Left colon (tissue), 2 donors: Measurements from ENCODE around the gene PEMT. TPM values are rescaled to one million over a fixed set of nuclear protein-coding genes. Genes with fewer than 3 reads are reported as not detected.

Source experiments
- ATAC-seq: fragments of 200-7000 bp; cut with Tn5 transposase; one replicate; pipeline ENCODE4 v1.9.1; 2020; ENCODE audit warnings: mild to moderate bottlenecking, moderate library complexity
- DNase-seq, 2 donors: peaks; one replicate each; pipeline ENCODE4 v3.0.0-alpha.2; 2020
- intact Hi-C, 2 donors: fragments of 100-400 bp; cut with DNase I in 1 of 2; cut with micrococcal nuclease in 1 of 2; formaldehyde crosslinking; loops; one replicate each; pipeline versions ENCODE4 v1.11.2 to v1.14.0; 2022; cut with DNase I, micrococcal nuclease
- total RNA-seq, 2 donors: library from RNA; stranded (reverse); fragmentation: NEBNext Ultra II Directional; extraction: Animal tissue kit (Norgen Biotek cat#: 25700); gene quantifications; one replicate each; pipeline ENCODE4 v1.2.1, GENCODE V29; 2021
- donor health status: DM: no; HTN: no; CAD: no.
- donor health status: DM: yes; HTN: yes; CAD: no.

The PEMT gene
- total RNA-seq, 2 donors from 2014 or later: 13.8 to 18.6 TPM

DNA sequence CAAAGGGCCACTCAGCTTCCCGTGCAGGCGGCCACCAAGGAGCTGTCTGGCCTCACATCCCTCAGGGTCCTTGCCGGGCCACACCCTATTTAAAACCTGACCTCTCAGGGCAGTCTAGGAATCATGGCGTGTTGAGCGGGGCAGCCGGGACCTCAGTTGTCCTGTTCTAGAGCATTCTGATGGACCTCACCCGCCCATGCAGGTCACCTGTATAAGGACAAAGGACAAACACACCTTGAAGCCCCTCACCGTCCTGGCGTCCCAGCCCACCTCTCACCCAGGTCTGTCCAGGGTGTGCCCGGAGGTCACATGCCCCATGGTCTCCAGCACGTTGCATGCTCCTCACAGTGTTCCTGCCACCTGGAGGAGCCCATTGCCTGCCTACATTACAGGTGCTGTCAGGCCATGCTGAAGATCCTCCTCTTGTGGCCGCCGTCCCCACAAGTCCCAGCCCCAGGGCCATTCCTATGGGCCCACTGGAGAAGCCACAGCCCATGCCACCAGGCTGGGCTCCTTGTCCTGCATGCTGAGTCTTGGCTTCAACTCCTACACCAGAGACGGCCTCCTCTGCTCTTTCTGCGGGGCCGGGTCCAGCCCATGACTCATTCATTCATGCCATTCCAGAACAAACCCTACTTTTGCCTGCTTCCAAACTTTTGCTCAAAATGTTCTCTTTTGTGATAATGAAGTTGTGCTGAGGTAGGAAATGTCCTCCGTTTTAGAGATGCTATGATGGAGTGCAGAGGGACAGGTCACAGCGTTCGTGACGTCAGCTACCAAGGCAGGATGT is 46.3 kb downstream of the PEMT start:
- intact Hi-C loops: no loop called here
- DNase-seq (no peak), ATAC-seq (no peak)

DNA sequence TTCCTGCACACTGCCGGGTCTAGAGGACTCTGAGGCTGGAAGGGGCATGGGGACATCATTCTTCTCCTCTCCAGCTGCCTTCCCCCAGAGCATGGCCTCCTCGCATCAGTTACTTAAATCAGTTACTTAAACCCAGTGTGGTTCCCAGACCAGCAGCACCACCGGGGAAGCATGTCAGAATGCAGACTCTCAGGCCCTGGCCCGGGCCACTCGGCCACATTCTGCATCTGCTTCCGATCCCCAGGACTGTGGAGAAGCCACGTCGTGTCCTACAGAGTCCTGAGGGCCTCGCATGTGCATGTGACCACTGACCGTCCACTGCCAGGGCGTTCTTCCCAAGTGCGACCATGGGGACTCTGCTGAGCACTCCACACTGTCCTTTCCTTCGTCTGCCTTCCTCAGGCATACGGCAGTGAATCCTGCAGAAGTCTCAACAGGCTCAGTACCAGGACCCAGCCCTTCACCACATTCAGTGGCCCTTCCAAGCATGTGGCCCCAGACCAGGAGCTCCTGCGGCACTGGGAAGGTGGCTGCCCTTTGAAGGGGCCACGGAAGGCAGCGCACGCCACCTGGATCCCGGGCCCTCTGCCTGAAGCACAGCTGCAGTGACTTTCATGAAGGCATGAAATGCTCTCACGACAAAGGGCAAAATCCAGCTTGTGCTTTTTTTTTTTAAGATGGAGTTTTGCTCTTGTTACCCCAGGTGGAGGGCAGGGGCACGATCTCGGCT is 48.4 kb downstream of the PEMT start:
- intact Hi-C loops: no loop called here
- DNase-seq: no peak
- no peak for ATAC-seq

DNA sequence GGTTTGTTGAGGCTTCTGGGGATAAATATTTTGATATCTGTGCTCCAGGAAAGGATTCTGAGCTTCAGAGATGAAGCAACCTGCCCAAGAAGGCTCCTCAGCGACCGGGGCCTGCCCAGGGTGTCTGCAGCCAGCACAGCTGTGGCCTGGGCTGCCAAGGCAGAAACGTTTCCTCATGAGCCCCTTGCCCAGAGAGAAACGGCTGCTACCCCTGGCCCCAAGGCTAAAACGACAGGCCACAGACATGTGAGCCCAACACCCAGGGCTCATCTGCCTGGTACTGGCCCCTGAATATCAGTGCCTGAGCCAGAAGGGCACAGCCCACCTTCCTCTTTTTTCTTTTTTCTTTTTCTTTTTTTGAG is 49.9 kb downstream of the PEMT start:
- DNase-seq: no peak
- no peak for ATAC-seq
- intact Hi-C loops: no loop called here

DNA sequence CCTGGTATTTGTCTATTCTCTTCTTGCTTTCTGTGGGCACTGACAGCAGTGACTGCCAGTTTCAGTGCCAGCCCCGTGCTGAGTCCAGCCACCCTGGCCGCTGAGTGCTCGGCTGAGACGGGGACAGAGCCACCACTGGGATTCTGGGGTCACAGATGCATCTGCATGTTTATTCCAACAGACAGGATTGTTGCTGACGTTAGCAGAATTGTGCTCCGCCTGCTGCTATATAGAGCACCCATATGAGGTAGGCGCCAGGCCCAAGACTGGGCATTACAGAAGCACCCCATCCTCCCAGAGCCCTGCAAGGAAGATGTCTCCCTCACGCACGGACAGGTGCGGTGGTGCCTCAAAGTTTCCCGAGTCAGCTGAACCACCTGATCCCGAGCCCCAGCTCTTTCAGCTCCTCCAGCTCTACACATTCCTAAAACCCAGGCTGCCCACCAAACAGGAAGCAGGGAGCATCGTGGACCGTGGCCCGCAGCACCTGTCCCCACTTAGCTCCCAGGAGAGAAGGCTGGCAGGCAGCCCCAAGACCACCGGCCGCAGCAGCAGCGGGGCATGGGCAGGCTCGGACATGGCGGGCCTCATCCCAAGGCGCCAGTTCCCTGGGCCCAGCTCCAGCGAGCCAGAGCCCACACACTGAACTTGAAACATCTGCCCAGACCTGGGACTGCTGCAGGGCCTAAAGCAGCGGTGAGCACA is 50.4 kb downstream of the PEMT start:
- ATAC-seq: no peak
- no peak for DNase-seq
- intact Hi-C loops: no loop called here

DNA sequence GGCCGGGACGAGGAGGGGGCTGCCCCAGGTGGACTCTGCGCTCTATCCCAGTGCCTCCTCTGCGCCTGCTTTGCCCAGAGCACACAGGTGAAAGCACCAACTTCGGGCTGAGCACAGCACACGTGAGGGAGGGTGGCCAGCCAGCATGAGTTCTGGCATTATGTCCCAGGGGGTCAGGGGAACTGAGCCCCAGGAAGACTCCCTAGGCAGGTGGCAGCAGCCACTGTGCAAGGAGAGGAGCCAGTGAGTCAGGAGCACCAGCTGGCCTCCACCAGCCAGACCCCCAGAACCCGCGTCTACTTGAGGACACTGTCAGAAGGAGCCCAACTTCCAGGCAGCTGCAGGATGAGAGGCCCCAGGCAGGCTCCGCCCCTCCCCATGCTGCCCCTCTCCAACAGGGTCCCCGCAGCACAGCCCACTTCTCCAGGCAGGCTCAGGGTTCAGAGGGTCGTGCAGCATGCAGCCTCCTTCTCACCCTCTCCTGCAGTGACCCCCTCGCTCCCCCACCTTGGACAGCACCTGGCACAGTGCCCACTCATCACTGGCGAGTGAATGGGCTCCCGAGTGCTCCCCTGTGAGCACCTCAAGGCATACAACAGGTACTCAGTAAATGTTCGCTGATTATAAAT is 51.1 kb downstream of the PEMT start:
- no peak for ATAC-seq
- DNase-seq: no peak

DNA sequence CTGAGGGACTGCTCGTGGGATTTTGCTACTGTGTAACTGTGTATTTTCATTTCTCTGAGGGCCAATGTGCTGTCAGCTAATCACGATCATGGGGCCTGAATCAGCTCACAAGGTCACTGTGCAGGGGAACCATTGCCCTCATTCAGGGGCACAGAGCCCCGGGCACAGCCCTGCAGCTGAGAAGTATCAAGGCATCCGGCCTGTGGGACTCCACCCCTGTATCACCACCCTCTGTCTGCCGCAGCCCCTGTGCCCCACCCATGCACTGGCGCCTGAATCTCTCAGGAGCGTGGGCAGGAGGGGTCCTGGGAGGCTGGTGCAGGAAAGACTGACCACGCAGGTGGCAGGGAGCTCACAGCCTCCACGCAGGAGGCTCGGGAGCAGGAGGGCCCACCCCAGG is 51.9 kb downstream of the PEMT start:
- intact Hi-C loops: no loop called here
- ATAC-seq (peak; percentile 55), DNase-seq (peak in 1 of 2 donors; percentile 49)

More for the DNA sequence above, 51.1 kb downstream of the PEMT start:
- intact Hi-C loops: no loop called here

DNA sequence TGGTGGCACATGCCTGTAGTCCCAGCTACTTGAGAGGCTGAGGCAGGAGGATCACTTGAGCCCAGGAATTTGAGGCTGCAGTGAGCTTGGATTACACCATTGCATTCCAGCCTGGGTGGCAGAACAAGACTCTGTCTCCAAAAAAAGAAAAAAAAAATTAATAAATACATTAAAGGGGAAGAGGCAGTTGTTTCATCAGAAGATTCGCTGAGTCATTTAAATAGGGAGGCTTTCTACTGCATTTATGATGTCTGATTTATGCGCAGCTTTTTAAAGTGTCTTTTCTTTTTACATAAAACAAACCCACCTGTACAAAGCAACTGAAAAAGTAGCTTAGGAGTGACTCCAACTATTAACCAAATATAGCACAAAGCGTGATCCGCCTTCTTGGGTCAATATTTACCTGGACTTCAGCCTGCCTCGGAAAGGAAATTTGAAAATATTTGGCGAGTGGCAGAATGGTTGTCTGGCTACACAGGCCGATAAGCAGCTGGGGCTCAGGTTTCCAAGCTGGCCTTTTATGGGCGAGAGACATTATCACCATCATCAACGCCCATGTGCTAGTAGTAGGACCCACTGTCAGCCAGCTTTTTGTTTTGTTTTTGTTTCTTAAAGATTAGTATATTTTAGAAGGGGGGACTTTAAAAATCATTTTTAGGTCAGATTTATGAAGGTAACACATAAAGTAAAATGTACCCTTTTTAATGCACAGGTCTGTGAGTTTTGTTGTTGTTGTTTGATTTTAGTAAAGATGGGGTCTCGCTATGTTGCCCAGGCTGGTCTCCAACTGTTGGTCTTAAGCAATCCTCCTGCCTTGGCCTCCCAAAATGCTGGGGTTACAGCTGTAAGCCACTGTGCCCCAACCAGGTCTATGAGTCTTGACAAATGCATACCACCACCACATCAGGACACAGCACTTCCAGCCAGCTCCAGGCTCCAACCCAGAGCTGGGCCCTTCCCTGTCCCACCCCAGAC is 52.8 kb downstream of the PEMT start:
- intact Hi-C loops: no loop called here
- ATAC-seq (peak; percentile 78), DNase-seq (peak; percentile 52 to 73)

DNA sequence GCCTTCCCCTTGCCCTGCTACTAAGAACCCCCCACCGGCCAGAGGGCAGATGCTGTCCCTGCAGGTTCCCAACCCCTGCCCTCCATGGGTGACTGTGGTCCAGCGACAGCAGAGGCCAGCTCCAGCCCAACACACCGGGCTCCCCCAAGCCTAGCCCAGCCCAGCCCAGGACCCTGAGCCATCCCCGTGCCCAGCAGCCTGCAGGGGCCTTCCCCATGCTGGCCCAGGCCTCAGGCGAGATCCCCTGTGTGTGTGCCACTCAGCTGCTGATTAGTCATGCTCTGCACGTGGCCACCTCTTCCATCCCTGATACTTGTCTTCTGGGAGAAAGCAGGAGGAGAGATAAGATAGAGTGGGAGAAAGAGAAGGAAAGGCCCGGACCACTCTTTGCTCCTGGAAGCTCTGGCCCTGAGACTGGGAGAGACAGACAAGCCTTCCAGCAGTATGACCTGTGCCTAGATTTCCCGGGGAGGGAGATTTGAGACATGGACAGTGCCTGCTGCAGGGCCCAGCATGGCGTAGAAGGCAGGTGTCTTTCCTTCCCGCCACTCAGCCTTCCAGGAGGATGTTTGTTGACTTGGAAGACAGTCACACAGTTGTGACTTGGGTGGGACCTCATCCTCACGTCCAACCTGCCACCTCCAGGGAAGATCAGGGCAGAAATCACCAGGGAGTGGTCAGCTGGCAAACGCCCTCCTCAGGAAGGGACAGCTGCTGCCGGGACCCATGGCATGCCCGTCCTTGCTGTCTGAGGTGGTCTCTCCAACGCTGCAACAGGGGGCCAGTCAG is 54.0 kb downstream of the PEMT start:
- DNase-seq: peak; percentile 32 to 46
- peak; percentile 42 for ATAC-seq
- intact Hi-C loops: no loop called here

DNA sequence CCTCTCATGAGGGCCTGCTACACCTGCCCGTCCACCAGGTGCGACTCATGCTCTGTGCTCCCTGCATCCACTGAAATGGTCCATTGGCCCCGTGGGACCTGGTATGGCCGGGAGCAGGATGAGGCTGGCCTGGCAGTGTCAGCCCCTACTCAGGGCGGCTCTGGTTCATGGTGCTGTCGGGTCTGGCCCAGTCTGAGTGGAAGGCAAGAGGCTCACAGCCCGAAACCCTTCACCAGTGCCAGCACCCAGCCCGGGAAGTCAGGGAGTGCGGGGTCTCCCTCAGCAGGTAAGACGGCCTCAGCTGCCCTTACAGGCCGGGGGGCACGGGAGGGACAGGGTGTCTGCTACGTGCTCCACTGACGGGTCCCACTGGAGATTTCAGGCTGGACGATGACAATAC is 54.8 kb downstream of the PEMT start:
- no peak for ATAC-seq
- intact Hi-C loops: no loop called here
- no peak for DNase-seq

DNA sequence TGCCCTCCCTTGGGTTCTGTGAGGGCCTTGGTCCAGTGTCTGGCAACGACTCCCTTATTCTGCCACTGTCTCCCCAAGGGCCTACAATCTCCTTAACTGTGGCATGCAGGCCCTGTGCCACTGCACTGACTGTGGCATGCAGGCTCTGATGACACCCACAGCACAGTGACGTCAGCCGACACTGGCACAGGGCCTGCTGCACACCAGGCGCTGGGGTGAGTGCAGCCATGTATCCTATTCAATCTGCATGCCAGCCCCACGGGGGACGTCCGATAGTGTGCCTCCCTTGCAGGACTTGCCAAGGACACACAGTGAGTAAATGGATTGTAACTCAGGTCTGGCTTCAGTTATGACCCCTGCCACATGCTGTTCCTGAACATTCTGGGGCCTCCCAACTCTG is 55.6 kb downstream of the PEMT start:
- no peak for ATAC-seq
- peak; percentile 47 to 53 for DNase-seq
- intact Hi-C loops: no loop called here

DNA sequence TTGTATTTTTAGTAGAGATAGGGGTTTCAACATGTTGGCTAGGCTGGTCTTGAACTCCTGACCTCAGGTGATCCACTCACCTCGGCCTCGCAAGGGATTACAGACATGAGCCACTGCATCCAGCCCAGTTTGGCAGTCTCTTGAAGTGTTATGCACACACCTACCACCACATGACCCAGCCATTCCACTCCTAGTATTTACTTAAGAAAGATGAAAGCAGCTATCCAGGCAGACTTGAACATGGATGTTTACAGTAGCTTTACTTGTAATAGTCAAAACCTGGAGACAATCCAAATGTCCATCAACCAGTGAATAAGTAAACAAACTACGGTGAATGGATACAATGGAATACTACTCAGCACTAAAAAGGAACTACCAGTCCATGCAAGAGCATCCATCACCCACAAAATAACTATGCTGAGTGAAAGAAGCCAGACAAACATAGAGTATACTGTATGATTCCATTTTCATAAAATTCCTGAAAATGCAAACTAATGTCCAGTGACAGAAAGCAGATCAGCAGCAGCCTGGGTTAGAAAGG is 57.5 kb downstream of the PEMT start:
- ATAC-seq (peak; percentile 77), DNase-seq (peak; percentile 43 to 47)
- intact Hi-C loops: no loop called here

DNA sequence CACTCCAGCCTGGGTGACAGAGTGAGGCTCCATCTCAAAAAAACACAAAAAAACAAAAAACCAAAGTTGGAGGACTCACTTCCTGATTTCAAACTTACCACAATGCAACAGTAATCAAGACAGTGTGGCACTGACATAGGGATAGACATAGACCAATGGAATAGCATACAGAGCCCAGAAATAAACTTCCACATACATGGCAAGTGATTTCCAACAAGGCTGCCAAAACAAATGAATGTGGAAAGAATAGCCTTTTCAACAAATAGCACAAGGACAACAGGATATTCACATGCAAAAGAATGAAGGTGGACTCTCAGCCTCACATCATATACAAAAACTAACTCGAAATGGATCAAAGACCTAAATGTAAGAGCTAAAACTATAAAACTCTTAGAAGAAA is 58.5 kb downstream of the PEMT start:
- ATAC-seq (no peak), DNase-seq (no peak)
- intact Hi-C loops: no loop called here

DNA sequence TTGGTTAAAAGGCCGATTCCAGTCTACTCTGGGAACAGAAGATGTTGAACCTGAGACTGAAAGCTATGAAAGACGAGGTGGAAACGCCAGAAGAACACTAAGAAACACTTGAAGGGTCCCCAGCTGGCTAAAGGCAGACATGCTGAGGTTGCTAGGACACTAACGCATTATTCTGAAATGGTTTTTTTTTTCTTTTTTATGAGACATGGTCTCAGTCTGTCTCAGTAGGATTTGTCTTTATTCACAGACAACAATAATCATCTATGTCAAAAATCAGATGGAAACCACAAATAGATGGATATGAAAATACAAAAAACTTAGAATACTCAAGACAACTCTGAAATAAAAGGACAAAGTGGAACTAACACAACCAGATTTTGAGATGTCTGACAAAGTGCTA is 60.4 kb downstream of the PEMT start:
- intact Hi-C loops: no loop called here
- no peak for ATAC-seq
- no peak for DNase-seq

DNA sequence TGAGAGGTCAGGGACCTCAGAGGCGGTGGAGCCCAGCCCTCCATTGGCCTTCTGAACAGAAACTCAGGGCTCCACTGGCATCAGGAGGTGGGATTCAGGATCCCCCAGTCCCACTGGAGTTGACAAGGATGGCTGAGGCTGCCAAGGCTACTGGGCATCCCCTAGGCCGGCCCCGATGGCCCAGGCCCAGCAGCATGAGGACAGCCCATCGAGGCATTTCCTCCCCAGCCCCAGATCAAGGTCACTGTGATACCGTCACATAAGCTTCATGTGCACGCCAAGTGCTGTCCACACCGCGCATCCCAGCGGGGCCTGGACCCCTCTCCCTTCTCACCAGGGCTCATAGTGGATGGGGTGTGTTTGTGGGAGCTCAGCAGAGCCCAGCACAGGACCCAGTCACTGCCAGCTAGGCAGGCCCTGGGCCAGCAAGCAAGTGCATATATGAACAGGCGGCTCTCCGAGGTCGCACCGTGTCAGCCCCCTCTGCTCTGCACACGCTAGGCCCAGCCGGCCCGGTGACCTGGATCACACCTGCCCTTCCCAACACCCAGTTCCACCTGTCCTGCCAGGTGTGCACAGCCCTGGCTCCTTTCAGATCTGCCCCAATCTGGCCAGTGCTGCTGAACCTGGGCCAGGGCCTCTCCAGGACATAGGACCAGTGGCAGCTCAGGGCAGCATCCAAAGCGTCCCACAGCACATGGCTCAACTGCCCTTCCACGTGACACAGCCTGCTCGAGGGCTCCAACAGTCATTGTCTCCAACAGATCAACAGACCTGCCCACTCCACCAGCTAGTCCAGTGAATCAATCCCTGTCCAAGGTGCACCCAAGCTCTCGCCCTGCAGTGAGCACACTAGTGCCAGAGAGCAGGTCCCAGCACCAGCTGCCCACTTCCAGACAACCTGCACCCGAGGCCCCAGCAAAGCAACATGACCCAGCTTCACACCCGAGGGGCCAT is 62.5 kb downstream of the PEMT start:
- no peak for ATAC-seq
- intact Hi-C loops: no loop called here
- DNase-seq: no peak

DNA sequence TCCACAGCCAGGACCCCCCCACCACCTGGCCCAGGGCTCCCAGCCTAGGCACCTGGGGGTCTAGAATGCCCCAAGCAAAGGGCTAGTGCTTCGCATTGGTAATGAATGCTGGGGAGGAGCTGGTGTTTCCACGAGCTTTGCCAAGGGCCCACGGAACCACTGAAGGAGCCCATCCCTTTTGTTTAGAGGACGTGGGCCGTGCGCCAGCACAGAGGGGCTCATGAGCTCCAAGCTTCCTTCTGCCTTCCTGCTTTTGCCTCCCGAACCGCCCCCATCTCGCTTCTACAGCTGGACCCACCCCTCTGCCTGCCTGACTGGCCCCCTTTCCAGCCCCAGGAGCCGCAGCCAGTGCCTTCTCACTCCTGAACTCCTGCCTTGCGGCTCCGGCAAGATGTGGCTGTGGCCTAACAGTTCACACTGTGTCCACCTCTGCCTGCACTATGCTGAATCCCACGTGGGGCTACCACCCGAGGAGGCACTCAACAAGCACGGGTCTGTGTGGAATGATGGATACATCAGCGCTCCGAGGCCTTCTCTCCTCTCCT is 63.5 kb downstream of the PEMT start:
- no peak for ATAC-seq
- no peak for DNase-seq
- intact Hi-C loops: no loop called here

DNA sequence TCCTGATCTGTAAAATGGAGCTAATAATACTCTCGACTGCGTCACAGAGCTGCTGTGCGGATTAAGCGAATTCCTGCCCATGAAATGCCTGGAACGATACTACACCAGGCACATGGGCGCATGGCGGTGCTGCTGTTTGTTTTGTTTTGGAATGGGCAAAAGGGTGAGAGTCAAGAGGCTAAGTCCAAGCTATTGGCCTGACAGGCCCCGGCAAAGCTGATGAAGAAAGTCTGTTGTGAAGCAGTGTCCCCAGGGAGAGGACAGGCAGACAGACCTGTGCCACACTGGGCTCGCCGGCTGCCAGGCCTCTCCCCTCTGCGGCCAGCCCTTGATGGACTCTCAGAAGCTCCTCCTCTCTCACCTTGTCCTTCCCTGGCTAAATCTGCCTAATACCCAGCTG is 64.0 kb downstream of the PEMT start:
- DNase-seq (no peak), ATAC-seq (no peak)
- intact Hi-C loops: no loop called here
